PC-3 (cell line): Measurements from ENCODE around the gene NFATC2. TPM values are rescaled to one million over a fixed set of nuclear protein-coding genes. Genes with fewer than 3 reads are reported as not detected.

ENCODE experiments used
- ATAC-seq: fragments of 200-7000 bp; cut with Tn5 transposase; 2 replicates; pipeline ENCODE4 v1.9.1; 2020; ENCODE audit warnings: mild to moderate bottlenecking, moderate library complexity
- BruUV-seq: library from RNA; stranded (reverse); fragments of 400-500 nt; replicated peaks from 2 replicates; lab custom pipeline; 2021; lab: Mats Ljungman, UMichigan
- CTCF ChIA-PET: fragments of 300-600 bp; sonication (Branson Sonifier 250); formaldehyde crosslinking; loops from one replicate; lab custom pipeline; 2022; ENCODE audit warnings: antibody characterized with exemption; lab: Charles Lee
- POLR2A ChIA-PET: fragments of 300-600 bp; sonication (Branson Sonifier 250); formaldehyde crosslinking; loops from one replicate; lab custom pipeline; 2022; ENCODE audit warnings: antibody characterized with exemption; ENCODE audit not compliant: unreplicated experiment; lab: Charles Lee
- DNase-seq: peaks from one replicate; pipeline ENCODE4 v3.0.0-alpha.2; 2015
- H2AFZ ChIP-seq: fragments of 300-600 bp; sonication (generic); 2 replicates; pipeline ENCODE4 v1.6.0; 2016; ENCODE audit warnings: antibody characterized with exemption, low read length
- H3F3A ChIP-seq: fragments of 300-600 bp; sonication (generic); one replicate; pipeline ENCODE4 v1.6.0; 2017; ENCODE audit warnings: antibody characterized with exemption, low read length, control low read depth, mild to moderate bottlenecking; ENCODE audit not compliant: unreplicated experiment
- H3K27ac ChIP-seq: fragments of 300-600 bp; sonication (generic); 2 replicates; pipeline ENCODE4 v1.5.1; 2016; ENCODE audit warnings: mild to moderate bottlenecking, low read length
- H3K27me3 ChIP-seq: fragments of 300-600 bp; sonication (generic); 2 replicates; pipeline ENCODE4 v1.6.1; 2016; ENCODE audit warnings: low read length, mixed read lengths
- H3K36me3 ChIP-seq: fragments of 300-600 bp; sonication (generic); 2 replicates; pipeline ENCODE4 v1.6.1; 2016; ENCODE audit warnings: low read depth, mixed run types, low read length, mixed read lengths
- H3K4me1 ChIP-seq: fragments of 300-600 bp; sonication (generic); 2 replicates; pipeline ENCODE4 v1.5.1; 2016; ENCODE audit warnings: low read length; ENCODE audit not compliant: insufficient read depth
- H3K4me2 ChIP-seq: fragments of 300-600 bp; sonication (generic); 2 replicates; pipeline ENCODE4 v1.6.0; 2016; ENCODE audit warnings: low read length
- H3K4me3 ChIP-seq: fragments of 300-600 bp; sonication (generic); 2 replicates; pipeline ENCODE4 v1.5.1; 2016; ENCODE audit warnings: mild to moderate bottlenecking, low read length, mixed read lengths
- H3K79me2 ChIP-seq: fragments of 300-600 bp; sonication (generic); 2 replicates; pipeline ENCODE4 v1.6.1; 2017; ENCODE audit warnings: low read length, mixed read lengths
- H3K9ac ChIP-seq: fragments of 300-600 bp; sonication (generic); 2 replicates; pipeline ENCODE4 v1.6.0; 2016; ENCODE audit warnings: mild to moderate bottlenecking, low read length
- H3K9me2 ChIP-seq: fragments of 300-600 bp; sonication (generic); replicated peaks from 2 replicates; pipeline ENCODE4 v1.6.1; 2016; ENCODE audit warnings: mixed run types, low read length, mixed read lengths
- H3K9me3 ChIP-seq: fragments of 300-600 bp; sonication (generic); 2 replicates; pipeline ENCODE4 v1.6.1; 2016; ENCODE audit warnings: low read length, mixed read lengths
- H4K20me1 ChIP-seq: fragments of 300-600 bp; sonication (generic); 2 replicates; pipeline ENCODE4 v1.6.1; 2016; ENCODE audit warnings: low read length, mixed read lengths
- CTCF ChIP-seq: fragments of 300-600 bp; sonication (generic); conservative IDR thresholded peaks from 2 replicates; pipeline ENCODE4 v1.5.1; 2017; ENCODE audit warnings: antibody characterized with exemption, low read depth, mild to moderate bottlenecking, low read length
- EZH2 ChIP-seq: fragments of 300-600 bp; sonication (generic); IDR thresholded peaks from one replicate; pipeline ENCODE4 v1.6.1; 2017; ENCODE audit warnings: antibody characterized with exemption, mild to moderate bottlenecking, low read length; ENCODE audit not compliant: unreplicated experiment
- EZH2phosphoT487 ChIP-seq: fragments of 300-600 bp; sonication (generic); IDR thresholded peaks from 2 replicates; pipeline ENCODE4 v1.6.1; 2018; ENCODE audit warnings: mild to moderate bottlenecking, antibody characterized with exemption, low read length, borderline replicate concordance
- intact Hi-C: fragments of 100-400 bp; cut with micrococcal nuclease; formaldehyde crosslinking; loops from 2 replicates; pipeline ENCODE4 v1.9.0; 2023
- total RNA-seq: library from RNA; depleted of rRNA; stranded (reverse); fragments of >200 nt; gene quantifications from 2 replicates; pipeline ENCODE4 v1.2.3, GENCODE V29; 2014

Gene NFATC2
- total RNA-seq, 1 experiment from 2014 or later = 12.9 TPM

- ChIA-PET POLR2A (interaction anchor here (0.6 to 0.7 kb wide), 2 partner anchors 161 to 202 kb away, joined by 3 to 4 read pairs; no protein-coding TSS in a partner anchor), CTCF (interaction anchor here (1.3 kb wide), 1 partner anchor 395 kb away, joined by 4 read pairs; no protein-coding TSS in a partner anchor)
- no peak for DNase-seq
- TF ChIP-seq EZH2 = no peak
- no peak for TF ChIP-seq CTCF
- no peak for TF ChIP-seq EZH2phosphoT487
- Histone ChIP-seq H3K36me3 (no peaks in the 10 kb centered on the region), H3K9ac (peak overlapping the region; percentile 80), H3K4me2 (peak overlapping the region; percentile 77), H3K27ac (peak overlapping the region; percentile 90), H3K4me1 (peaks cover 43% of the 10 kb centered on the region), H3K79me2 (no peaks in the 10 kb centered on the region), H3K4me3 (peak overlapping the region; percentile 30), H4K20me1 (no peaks in the 10 kb centered on the region), H3K9me3 (no peaks in the 10 kb centered on the region), H3K9me2 (no peaks in the 10 kb centered on the region), H3F3A (peaks cover 9% of the 10 kb centered on the region), H3K27me3 (no peaks in the 10 kb centered on the region), H2AFZ (peak overlapping the region; percentile 31; the same call in 1 of the 2 replicates)
- no peak for ATAC-seq
- BruUV-seq = no TSS peak
- intact Hi-C loops = loop anchor here (2.0 to 10.0 kb wide), 2 partner anchors 180 to 398 kb away; no protein-coding TSS in a partner anchor
Observed at GRCh38 chr20:51382111-51382985, 160.2 kb downstream of the NFATC2 start.

GRCh38 chr20:51381557-51381956, 161.0 kb downstream of the NFATC2 start:
- ChIA-PET CTCF (no interaction called here), POLR2A (no interaction called here)
- DNase-seq = no peak
- no peaks in the 10 kb centered on the region for H3K9me2 ChIP-seq
- BruUV-seq = no TSS peak
- H3F3A ChIP-seq = peaks cover 9% of the 10 kb centered on the region
- no peaks in the 10 kb centered on the region for H3K27me3 ChIP-seq
- no peak overlapping the region for H3K9ac ChIP-seq
- no peak for ATAC-seq
- H3K9me3 ChIP-seq = no peaks in the 10 kb centered on the region
- no peak overlapping the region for H2AFZ ChIP-seq
- H4K20me1 ChIP-seq = no peaks in the 10 kb centered on the region
- no peak overlapping the region for H3K4me3 ChIP-seq
- H3K4me2 ChIP-seq = no peak overlapping the region
- TF ChIP-seq EZH2 (no peak), EZH2phosphoT487 (no peak), CTCF (peak; percentile 43; the same call in 1 of the 2 replicates)
- no peak overlapping the region for H3K27ac ChIP-seq
- H3K4me1 ChIP-seq = peaks cover 40% of the 10 kb centered on the region
- H3K79me2 ChIP-seq = no peaks in the 10 kb centered on the region
- no peaks in the 10 kb centered on the region for H3K36me3 ChIP-seq
- intact Hi-C loops = loop anchor here (10.0 kb wide), 1 partner anchor 397 kb away; no protein-coding TSS in a partner anchor
